ENCODE measurements around the gene ACTL6B. TPM values are rescaled to one million over a fixed set of nuclear protein-coding genes. Genes with fewer than 3 reads are reported as not detected.

The ACTL6B gene
- total and polyA plus RNA-seq, 2 of the 13 experiments (the other 11 are each of a cell fraction or from before 2014, with no cell fraction given): not detected

DNA sequence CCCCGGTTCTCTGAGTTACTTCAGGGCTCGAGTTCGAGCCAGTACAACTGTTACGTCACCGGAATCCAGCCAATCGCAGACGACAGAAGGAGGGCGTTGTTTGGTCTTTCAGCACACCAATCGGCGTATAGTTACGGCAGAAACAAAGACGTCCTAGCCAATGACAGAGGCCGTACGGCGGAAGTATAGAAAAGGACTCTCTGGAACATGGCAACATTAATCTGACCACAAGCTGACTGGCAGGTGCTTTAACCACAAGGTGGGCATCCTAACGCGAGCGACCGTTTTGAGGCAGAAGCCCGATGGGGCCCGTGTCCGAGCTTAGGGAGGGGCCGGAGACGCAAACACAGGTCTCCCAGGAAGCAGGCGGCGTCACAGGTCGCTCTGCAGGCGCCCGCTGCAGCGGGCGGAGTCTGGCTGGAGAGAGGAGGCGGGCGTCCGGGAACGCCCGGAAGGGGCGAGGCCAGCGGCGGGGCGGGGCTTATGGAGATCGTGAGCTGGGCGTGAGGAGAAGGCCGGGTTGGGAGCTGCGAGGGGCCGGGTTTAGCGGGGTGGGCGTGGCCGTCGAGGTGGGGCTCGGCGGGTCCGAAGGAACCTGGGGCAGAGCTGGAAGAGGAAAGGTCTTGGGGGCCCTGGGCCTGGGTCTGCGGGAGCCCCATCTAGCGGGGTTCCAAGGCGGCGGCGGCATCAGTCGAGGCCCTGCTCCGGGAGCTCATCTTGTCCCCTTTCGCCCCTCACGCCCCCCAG lies 44.1 kb downstream of the ACTL6B start, which contains the start of gene MOSPD3 (continued):
- TF ChIP-seq, protein P1, sequence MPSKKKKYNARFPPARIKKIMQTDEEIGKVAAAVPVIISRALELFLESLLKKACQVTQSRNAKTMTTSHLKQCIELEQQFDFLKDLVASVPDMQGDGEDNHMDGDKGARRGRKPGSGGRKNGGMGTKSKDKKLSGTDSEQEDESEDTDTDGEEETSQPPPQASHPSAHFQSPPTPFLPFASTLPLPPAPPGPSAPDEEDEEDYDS (CRISPR knock-in tag; IDR thresholded peaks at IDR 0.05): peak; percentile 13; the same call in 1 of the 2 replicates
- TF ChIP-seq, protein P2, sequence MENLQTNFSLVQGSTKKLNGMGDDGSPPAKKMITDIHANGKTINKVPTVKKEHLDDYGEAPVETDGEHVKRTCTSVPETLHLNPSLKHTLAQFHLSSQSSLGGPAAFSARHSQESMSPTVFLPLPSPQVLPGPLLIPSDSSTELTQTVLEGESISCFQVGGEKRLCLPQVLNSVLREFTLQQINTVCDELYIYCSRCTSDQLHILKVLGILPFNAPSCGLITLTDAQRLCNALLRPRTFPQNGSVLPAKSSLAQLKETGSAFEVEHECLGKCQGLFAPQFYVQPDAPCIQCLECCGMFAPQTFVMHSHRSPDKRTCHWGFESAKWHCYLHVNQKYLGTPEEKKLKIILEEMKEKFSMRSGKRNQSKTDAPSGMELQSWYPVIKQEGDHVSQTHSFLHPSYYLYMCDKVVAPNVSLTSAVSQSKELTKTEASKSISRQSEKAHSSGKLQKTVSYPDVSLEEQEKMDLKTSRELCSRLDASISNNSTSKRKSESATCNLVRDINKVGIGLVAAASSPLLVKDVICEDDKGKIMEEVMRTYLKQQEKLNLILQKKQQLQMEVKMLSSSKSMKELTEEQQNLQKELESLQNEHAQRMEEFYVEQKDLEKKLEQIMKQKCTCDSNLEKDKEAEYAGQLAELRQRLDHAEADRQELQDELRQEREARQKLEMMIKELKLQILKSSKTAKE (CRISPR knock-in tag; IDR thresholded peaks at IDR 0.05; ENCODE audit: borderline replicate concordance): no peak
- TF ChIP-seq TGIF2 (CRISPR knock-in tag; IDR thresholded peaks at IDR 0.05) (0 out of 2 replicates have a peak, but pooled peaks have one; percentile 41), ARNT2 (CRISPR knock-in tag; IDR thresholded peaks at IDR 0.05; ENCODE audit: low read depth) (no peak; the same call in 1 of the 2 replicates), ZNF253 (CRISPR knock-in tag; IDR thresholded peaks at IDR 0.05; ENCODE audit: borderline replicate concordance) (no peak), TBX2 (CRISPR knock-in tag; IDR thresholded peaks at IDR 0.05; ENCODE audit: borderline replicate concordance) (peak; percentile 32; the same call in 1 of the 2 replicates), ZBTB26 (CRISPR knock-in tag; IDR thresholded peaks at IDR 0.05; ENCODE audit: borderline replicate concordance) (no peak), ZNF441 (CRISPR knock-in tag; IDR thresholded peaks at IDR 0.05; ENCODE audit: borderline replicate concordance) (no peak), JUN (CRISPR knock-in tag; IDR thresholded peaks at IDR 0.05) (no peak), ZNF766 (CRISPR knock-in tag; IDR thresholded peaks at IDR 0.05; ENCODE audit: borderline replicate concordance) (no peak), EEA1 (CRISPR knock-in tag; IDR thresholded peaks at IDR 0.05; ENCODE audit: borderline replicate concordance) (no peak), ZNF775 (CRISPR knock-in tag; IDR thresholded peaks at IDR 0.05; ENCODE audit: borderline replicate concordance) (no peak), ETV5 (CRISPR knock-in tag; IDR thresholded peaks at IDR 0.05; ENCODE audit: borderline replicate concordance) (peak; percentile 43; the same call in 1 of the 2 replicates), NR2F6 (IDR thresholded peaks at IDR 0.05) (no peak), NR2F6 (CRISPR knock-in tag; IDR thresholded peaks at IDR 0.05) (no peak; the same call in 1 of the 2 replicates), SRSF4 (IDR thresholded peaks at IDR 0.05; ENCODE audit: low read depth, low read length, poor library complexity, severe bottlenecking) (no peak)
- TF ChIP-seq, protein P3, sequence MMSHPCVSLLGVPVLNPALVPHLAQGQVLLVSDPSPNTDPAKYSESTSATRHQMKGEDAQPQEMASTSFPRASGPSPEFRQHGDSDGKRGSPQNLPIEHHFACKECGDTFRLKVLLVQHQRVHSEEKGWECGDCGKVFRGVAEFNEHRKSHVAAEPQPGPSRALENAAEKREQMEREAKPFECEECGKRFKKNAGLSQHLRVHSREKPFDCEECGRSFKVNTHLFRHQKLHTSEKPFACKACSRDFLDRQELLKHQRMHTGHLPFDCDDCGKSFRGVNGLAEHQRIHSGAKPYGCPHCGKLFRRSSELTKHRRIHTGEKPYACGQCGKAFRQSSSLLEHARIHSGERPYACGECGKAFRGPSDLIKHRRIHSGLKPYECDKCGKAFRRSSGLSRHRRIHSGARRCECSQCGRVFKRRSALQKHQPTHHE (CRISPR knock-in tag; IDR thresholded peaks at IDR 0.05; ENCODE audit: borderline replicate concordance): no peak
- TF ChIP-seq, protein P4, sequence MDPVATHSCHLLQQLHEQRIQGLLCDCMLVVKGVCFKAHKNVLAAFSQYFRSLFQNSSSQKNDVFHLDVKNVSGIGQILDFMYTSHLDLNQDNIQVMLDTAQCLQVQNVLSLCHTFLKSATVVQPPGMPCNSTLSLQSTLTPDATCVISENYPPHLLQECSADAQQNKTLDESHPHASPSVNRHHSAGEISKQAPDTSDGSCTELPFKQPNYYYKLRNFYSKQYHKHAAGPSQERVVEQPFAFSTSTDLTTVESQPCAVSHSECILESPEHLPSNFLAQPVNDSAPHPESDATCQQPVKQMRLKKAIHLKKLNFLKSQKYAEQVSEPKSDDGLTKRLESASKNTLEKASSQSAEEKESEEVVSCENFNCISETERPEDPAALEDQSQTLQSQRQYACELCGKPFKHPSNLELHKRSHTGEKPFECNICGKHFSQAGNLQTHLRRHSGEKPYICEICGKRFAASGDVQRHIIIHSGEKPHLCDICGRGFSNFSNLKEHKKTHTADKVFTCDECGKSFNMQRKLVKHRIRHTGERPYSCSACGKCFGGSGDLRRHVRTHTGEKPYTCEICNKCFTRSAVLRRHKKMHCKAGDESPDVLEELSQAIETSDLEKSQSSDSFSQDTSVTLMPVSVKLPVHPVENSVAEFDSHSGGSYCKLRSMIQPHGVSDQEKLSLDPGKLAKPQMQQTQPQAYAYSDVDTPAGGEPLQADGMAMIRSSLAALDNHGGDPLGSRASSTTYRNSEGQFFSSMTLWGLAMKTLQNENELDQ (CRISPR knock-in tag; IDR thresholded peaks at IDR 0.05; ENCODE audit: borderline replicate concordance): no peak
- TF ChIP-seq, protein P5, sequence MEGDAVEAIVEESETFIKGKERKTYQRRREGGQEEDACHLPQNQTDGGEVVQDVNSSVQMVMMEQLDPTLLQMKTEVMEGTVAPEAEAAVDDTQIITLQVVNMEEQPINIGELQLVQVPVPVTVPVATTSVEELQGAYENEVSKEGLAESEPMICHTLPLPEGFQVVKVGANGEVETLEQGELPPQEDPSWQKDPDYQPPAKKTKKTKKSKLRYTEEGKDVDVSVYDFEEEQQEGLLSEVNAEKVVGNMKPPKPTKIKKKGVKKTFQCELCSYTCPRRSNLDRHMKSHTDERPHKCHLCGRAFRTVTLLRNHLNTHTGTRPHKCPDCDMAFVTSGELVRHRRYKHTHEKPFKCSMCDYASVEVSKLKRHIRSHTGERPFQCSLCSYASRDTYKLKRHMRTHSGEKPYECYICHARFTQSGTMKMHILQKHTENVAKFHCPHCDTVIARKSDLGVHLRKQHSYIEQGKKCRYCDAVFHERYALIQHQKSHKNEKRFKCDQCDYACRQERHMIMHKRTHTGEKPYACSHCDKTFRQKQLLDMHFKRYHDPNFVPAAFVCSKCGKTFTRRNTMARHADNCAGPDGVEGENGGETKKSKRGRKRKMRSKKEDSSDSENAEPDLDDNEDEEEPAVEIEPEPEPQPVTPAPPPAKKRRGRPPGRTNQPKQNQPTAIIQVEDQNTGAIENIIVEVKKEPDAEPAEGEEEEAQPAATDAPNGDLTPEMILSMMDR (CRISPR knock-in tag; IDR thresholded peaks at IDR 0.05): no peak
